Epithelial cell of proximal tubule (primary cell): ENCODE measurements around the gene ZSCAN31. TPM values are rescaled to one million over a fixed set of nuclear protein-coding genes. Genes with fewer than 3 reads are reported as not detected.
"Not testable (repeated sequence)": the region's sequence is repeated elsewhere in the genome, so short reads cannot be mapped to it uniquely, and the experiment has no call there.

Experiments used
- DNase-seq: peaks from one replicate; pipeline ENCODE4 v3.0.0-alpha.2; 2011; ENCODE audit warnings: low read depth
- H3K4me3 ChIP-seq: 2 replicates; pipeline ENCODE4 v1.5.1; 2011; ENCODE audit warnings: low read depth, mild to moderate bottlenecking, low read length
- CTCF ChIP-seq: conservative IDR thresholded peaks from 2 replicates; pipeline ENCODE4 v1.5.1; 2012; ENCODE audit warnings: low read depth, mild to moderate bottlenecking, low read length
- total RNA-seq: library from RNA; depleted of rRNA; stranded (reverse); fragments of >200 nt; gene quantifications from 2 replicates; pipeline ENCODE4 v1.2.3, GENCODE V29; 2015

Gene ZSCAN31
- total RNA-seq, 1 donor from 2014 or later: 0.52 TPM

GRCh38 chr6:28360961-28361360 is 25.0 kb upstream of the ZSCAN31 start:
- DNase-seq: no peak
- no peak overlapping the region for H3K4me3 ChIP-seq
- no peak for TF ChIP-seq CTCF

GRCh38 chr6:28359562-28359961 is 23.6 kb upstream of the ZSCAN31 start:
- DNase-seq, H3K4me3 ChIP-seq: not testable (repeated sequence)

- DNase-seq: no peak
- no peak for TF ChIP-seq CTCF
- H3K4me3 ChIP-seq: no peak overlapping the region
These were observed 21.1 kb upstream of the ZSCAN31 start for GRCh38 chr6:28357036-28357435.

GRCh38 chr6:28356666-28357020 is 20.7 kb upstream of the ZSCAN31 start:
- H3K4me3 ChIP-seq: no peak overlapping the region
- DNase-seq: no peak
- TF ChIP-seq CTCF: no peak

- TF ChIP-seq CTCF: peak; percentile 76
These were observed 20.1 kb upstream of the ZSCAN31 start for GRCh38 chr6:28355743-28356665.

GRCh38 chr6:28354688-28355554 is 19.0 kb upstream of the ZSCAN31 start:
- H3K4me3 ChIP-seq: peak overlapping the region; percentile 71
- TF ChIP-seq CTCF: no peak
- no peak for DNase-seq

More at GRCh38 chr6:28355743-28356665, 20.1 kb upstream of the ZSCAN31 start:
- peak overlapping the region; percentile 71 for H3K4me3 ChIP-seq
- DNase-seq: peak; percentile 72

- H3K4me3 ChIP-seq: peak overlapping the region; percentile 25
- DNase-seq: peak; percentile 56
- TF ChIP-seq CTCF: no peak
These were observed 18.2 kb upstream of the ZSCAN31 start for GRCh38 chr6:28353981-28354676.
